Adipocyte (in vitro differentiated cells): ENCODE results near the gene EIF5B.

ENCODE experiments used
- DNase-seq: peaks from one replicate; pipeline ENCODE4 v3.0.0-alpha.2; 2015; ENCODE audit warnings: low read depth
- H3K27me3 ChIP-seq: replicated peaks from 2 replicates; pipeline ENCODE4 v1.7.0; 2013; ENCODE audit warnings: mild to moderate bottlenecking, low read length, moderate library complexity; ENCODE audit not compliant: control insufficient read depth, insufficient read depth
- H3K36me3 ChIP-seq: 2 replicates; pipeline ENCODE4 v1.7.0; 2013; ENCODE audit warnings: low read length, mild to moderate bottlenecking, moderate library complexity; ENCODE audit not compliant: control insufficient read depth, insufficient read depth, severe bottlenecking
- H3K4me1 ChIP-seq: 2 replicates; pipeline ENCODE4 v1.7.0; 2013; ENCODE audit warnings: mild to moderate bottlenecking, low read length, moderate library complexity; ENCODE audit not compliant: control insufficient read depth, insufficient read depth
- H3K4me3 ChIP-seq: 2 replicates; pipeline ENCODE4 v1.7.0; 2013; ENCODE audit warnings: mild to moderate bottlenecking, low read length, moderate library complexity
- H3K9ac ChIP-seq: 2 replicates; pipeline ENCODE4 v1.7.0; 2013; ENCODE audit warnings: mild to moderate bottlenecking, low read length, moderate library complexity
- H3K9me3 ChIP-seq: 2 replicates; pipeline ENCODE4 v1.7.0; 2013; ENCODE audit warnings: mild to moderate bottlenecking, low read length, moderate library complexity; ENCODE audit not compliant: control insufficient read depth

EIF5B gene

DNA sequence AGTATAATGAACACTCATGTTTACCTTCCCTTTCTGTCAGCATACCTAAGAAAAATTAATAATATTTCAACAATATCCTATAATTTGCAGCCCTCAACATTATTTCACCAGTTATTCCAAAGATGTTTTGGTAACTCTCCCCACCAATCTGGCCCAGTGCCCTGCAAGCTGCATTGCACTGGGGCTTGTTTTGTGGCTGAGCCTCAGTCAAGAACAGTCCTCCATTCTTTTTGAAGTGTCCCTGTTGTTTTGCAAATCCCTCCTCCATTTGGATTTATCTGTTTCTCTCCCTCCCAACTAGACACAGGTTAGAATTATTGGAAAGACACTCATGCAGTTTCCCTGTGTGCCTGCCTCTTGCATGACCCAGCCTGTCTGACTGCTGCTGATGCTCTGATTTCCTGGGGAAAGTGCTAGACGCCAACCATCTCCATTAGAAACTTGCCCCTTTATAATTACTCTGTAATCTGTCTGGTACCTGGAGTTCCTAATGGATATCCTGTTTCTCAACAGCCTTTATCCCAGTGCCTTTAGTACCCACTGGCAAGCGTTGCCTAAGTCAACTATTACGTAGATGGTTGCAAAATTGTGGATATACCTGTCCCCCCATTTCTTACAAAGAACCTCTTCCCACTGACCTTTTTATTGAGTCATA is 60.2 kb downstream of the EIF5B start:
- Histone ChIP-seq H3K9ac (no peak overlapping the region), H3K4me1 (peaks cover 24% of the 10 kb centered on the region), H3K4me3 (no peak overlapping the region), H3K36me3 (peaks cover 94% of the 10 kb centered on the region), H3K27me3 (no peaks in the 10 kb centered on the region), H3K9me3 (no peaks in the 10 kb centered on the region)
- DNase-seq = no peak

- H3K4me1 ChIP-seq = peaks cover 28% of the 10 kb centered on the region
- no peak overlapping the region for H3K4me3 ChIP-seq
- DNase-seq = no peak
- H3K27me3 ChIP-seq = no peaks in the 10 kb centered on the region
- no peaks in the 10 kb centered on the region for H3K9me3 ChIP-seq
- H3K9ac ChIP-seq = no peak overlapping the region
- H3K36me3 ChIP-seq = peaks cover 95% of the 10 kb centered on the region
Observed at GRCh38 chr2:99398303-99398702, 61.1 kb downstream of the EIF5B start.

DNA sequence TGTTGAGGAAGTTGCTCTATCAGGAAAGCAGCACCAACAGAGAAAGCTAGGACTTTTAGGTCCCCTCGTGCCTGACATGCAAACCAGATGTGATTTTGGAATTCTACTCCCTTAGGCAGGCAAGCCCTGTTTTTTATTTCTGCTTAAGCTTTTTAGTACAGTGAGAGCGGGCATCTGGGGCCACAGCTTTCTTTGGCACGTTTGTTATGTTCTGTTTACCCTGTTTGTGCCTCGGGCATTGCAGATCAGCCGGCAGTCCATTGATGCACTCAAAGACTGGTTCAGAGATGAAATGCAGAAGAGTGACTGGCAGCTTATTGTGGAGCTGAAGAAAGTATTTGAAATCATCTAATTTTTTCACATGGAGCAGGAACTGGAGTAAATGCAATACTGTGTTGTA is 61.9 kb downstream of the EIF5B start:
- Histone ChIP-seq H3K4me3 (no peak overlapping the region), H3K27me3 (no peaks in the 10 kb centered on the region), H3K9me3 (no peaks in the 10 kb centered on the region), H3K36me3 (peaks cover 95% of the 10 kb centered on the region), H3K9ac (no peak overlapping the region), H3K4me1 (peaks cover 29% of the 10 kb centered on the region)
- peak; percentile 82 for DNase-seq

DNA sequence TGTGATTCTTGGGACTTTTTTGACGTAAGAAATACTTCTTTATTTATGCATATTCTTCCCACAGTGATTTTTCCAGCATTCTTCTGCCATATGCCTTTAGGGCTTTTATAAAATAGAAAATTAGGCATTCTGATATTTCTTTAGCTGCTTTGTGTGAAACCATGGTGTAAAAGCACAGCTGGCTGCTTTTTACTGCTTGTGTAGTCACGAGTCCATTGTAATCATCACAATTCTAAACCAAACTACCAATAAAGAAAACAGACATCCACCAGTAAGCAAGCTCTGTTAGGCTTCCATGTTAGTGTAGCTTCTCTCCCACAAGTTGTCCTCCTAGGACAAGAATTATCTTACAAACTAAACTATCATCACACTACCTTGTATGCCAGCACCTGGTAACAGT is 62.6 kb downstream of the EIF5B start:
- DNase-seq = no peak
- Histone ChIP-seq H3K4me3 (no peak overlapping the region), H3K9ac (no peak overlapping the region), H3K4me1 (peaks cover 29% of the 10 kb centered on the region), H3K9me3 (no peaks in the 10 kb centered on the region), H3K27me3 (no peaks in the 10 kb centered on the region), H3K36me3 (peaks cover 95% of the 10 kb centered on the region)

- no peak for DNase-seq
- Histone ChIP-seq H3K9ac (no peak overlapping the region), H3K9me3 (no peaks in the 10 kb centered on the region), H3K27me3 (no peaks in the 10 kb centered on the region), H3K36me3 (peaks cover 93% of the 10 kb centered on the region), H3K4me3 (no peak overlapping the region), H3K4me1 (peaks cover 33% of the 10 kb centered on the region)
Observed at GRCh38 chr2:99401841-99402240, 64.7 kb downstream of the EIF5B start.

DNA sequence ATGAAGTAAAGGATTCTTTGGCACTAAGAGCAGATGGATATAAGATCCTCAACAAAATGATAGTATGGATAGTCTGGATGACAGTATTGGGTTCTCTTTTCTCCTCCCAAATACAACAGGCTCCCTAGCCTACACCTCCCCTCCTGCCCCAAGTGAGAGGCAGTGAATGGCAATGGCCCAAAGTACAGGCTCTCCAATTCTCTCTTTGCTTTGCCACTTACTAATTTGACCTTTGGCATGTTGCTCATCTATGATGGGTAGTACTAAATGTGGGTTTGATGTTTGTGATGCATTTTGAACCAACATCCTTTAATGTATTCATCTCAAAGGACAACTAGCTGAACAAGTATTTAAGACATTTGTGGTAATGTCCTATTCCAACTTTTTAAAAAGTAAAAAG is 65.9 kb downstream of the EIF5B start:
- Histone ChIP-seq H3K4me3 (no peak overlapping the region), H3K4me1 (peaks cover 27% of the 10 kb centered on the region), H3K27me3 (no peaks in the 10 kb centered on the region), H3K9me3 (no peaks in the 10 kb centered on the region), H3K9ac (no peak overlapping the region), H3K36me3 (peaks cover 86% of the 10 kb centered on the region)
- no peak for DNase-seq

DNA sequence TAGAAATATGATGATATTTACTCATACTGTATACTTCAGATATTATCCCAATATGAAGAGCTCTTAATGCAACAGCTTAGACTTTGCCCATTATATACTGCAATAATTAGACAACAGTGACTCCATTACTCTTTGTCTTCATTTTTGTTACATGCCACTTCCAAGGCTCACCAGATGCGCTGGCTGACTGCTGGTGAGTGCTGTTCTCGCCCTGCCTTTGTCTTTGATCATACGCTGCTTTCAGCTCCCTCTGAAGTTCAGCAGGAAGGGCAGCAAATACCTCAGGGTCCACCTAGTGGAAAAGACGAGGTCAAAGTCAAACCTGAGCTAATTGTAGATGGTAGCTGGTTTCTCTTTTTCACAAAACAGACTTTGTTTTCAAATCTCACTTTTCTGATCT is 66.3 kb downstream of the EIF5B start:
- Histone ChIP-seq H3K27me3 (no peaks in the 10 kb centered on the region), H3K4me3 (no peak overlapping the region), H3K4me1 (peaks cover 24% of the 10 kb centered on the region), H3K9ac (no peak overlapping the region), H3K9me3 (no peaks in the 10 kb centered on the region), H3K36me3 (peaks cover 86% of the 10 kb centered on the region)
- no peak for DNase-seq

DNA sequence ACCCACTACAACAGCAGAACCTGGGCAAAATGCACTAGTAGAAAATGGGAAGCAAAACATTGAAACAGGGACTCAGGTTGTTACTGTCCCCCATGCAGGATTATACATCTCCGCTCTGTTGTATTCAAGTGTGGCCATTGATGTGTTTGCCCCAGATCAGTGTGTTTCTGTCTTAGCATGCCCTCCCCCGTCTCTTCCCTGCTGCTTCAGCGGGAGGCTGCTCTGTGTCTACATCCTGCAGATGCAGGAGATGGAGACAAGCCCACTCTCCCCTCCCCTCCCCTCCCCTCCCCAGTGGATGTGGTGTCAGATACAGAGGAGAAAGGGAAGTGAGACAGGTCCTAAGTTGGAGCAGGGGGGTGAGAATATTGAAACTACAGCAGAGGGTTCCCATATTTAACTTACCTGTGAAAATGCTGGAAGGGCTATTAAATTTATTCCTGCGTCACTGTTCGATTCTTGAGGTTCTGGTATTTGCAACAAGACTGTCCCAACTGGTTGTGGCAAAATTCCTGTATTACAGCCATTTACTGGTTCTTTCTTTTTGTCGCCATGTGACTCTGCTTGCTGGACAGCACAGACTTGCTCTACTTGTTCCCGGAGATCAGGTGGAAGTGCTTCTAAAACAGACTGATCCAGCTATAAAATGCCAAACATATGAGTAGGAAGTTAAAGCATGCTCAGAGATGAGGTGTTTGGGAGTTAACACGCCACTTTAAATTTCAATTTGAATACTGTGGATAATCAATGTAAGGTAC is 67.0 kb downstream of the EIF5B start:
- no peak for DNase-seq
- Histone ChIP-seq H3K27me3 (no peaks in the 10 kb centered on the region), H3K9ac (no peak overlapping the region), H3K9me3 (no peaks in the 10 kb centered on the region), H3K4me3 (no peak overlapping the region), H3K4me1 (peaks cover 17% of the 10 kb centered on the region), H3K36me3 (peaks cover 85% of the 10 kb centered on the region)

GRCh38 chr2:99404797-99405669 is 67.8 kb downstream of the EIF5B start:
- Histone ChIP-seq H3K9ac (no peak overlapping the region), H3K36me3 (peaks cover 84% of the 10 kb centered on the region)

GRCh38 chr2:99406137-99406536 is 68.9 kb downstream of the EIF5B start:
- DNase-seq = no peak
- Histone ChIP-seq H3K27me3 (no peaks in the 10 kb centered on the region), H3K4me1 (peaks cover 11% of the 10 kb centered on the region), H3K9me3 (no peaks in the 10 kb centered on the region), H3K36me3 (peaks cover 82% of the 10 kb centered on the region), H3K9ac (no peak overlapping the region), H3K4me3 (no peak overlapping the region)

More at GRCh38 chr2:99404797-99405669, 67.8 kb downstream of the EIF5B start:
- Histone ChIP-seq H3K27me3 (no peaks in the 10 kb centered on the region), H3K4me1 (peaks cover 11% of the 10 kb centered on the region), H3K4me3 (no peak overlapping the region), H3K9me3 (no peaks in the 10 kb centered on the region)
- DNase-seq = no peak

GRCh38 chr2:99410276-99410675 is 73.1 kb downstream of the EIF5B start:
- Histone ChIP-seq H3K4me3 (no peak overlapping the region), H3K4me1 (peaks cover 3% of the 10 kb centered on the region), H3K27me3 (no peaks in the 10 kb centered on the region), H3K36me3 (peaks cover 83% of the 10 kb centered on the region), H3K9ac (no peak overlapping the region), H3K9me3 (no peaks in the 10 kb centered on the region)
- DNase-seq = no peak
